Measurements from ENCODE around the gene MEF2B.
"Not testable (repeated sequence)": the region's sequence is repeated elsewhere in the genome, so short reads cannot be mapped to it uniquely, and the experiment has no call there.

Gene MEF2B

DNA sequence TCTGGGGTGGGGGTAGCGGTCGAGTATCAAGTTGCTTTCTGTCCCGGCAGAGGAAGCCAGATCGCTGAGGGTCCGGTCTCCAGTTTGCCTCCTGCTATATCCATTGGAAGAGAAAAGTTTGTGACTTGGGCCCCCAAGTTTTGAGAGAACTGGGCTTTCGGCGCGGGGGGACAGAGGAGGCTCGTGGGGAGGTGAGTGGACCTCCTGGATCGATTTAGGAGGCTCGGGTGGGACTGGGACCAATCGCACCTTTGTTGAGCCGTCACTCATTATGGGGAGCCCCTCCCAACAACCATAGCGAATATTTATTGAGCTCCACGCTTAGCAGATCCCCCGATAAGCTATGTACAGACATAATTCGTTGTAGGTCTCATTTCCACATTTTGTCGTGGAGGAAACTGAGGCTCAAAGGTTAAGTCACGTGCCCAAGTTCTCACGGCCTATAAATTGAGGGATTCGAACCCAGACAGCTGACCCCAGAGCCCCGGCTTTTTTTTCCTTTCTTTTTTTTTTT lies 22.9 kb upstream of the MEF2B start:
- no peak for DNase-seq (ENCODE audit: low spot score)

DNA sequence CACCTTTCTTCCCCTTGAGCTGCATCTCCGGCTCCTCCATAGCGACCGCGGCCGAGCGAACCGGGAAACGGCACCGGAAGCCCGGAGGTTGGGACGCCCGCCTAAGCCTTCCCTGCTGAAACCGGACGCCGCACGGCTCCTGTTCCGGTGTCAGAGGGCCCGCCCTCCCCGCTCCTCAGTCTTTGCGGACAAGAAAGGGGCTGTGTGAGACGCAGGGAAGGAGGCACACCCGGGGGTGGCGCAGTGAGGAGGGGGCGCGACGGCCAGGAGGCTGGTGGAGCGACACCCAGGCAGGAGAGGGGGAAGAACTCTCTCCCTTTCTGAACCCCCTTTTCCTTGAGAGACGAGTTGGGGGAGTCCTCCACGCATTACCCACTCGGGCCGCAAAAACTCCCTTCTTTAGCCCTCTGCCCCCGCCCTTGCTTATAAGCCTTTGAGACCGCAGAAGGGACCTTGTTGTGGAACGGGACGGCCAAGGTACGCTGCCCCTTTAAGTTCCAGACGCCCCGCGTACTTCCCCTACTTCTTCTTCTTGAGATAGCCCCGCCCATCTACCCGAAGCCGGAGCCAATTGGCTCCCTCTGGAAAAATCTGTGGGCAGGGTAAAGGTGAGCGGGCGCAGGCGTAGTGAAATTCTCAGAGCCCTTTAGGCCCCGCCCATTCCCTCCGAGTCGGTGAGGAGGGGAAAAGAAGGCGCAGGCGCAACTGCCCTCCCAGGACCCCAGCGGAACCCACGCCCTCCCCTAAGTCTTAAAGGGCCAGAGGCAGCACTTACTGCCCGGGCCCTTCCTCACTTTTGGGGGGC lies 22.2 kb upstream of the MEF2B start, which contains the start of the genes BORCS8 and RFXANK:
Gene BORCS8 (minus strand): TSS at position 75 of the 805 bp plus-strand sequence. CDS start 35 bp downstream, at position 40.
Gene RFXANK (plus strand): TSS at position 181 of the 805 bp plus-strand sequence. CDS start 1,689 bp downstream, outside the sequence.
- peak; percentile 99 for DNase-seq (ENCODE audit: low spot score)

DNA sequence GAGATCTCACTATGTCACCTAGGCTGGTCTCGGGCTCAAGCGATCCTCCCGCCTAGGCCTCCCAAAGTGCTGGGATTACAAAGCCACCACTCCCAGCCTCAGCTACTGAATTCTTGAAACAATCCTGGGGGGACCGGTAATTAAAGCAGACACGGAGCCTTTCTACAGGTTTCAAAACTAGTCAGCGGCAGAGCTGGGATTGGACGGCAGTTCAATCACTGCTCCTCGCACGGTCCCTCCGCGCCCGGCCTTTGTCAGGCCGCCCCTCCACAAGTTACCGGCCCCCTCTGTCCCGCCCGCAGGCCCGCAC lies 21.7 kb upstream of the MEF2B start:
- no peak for DNase-seq (ENCODE audit: low spot score)

DNA sequence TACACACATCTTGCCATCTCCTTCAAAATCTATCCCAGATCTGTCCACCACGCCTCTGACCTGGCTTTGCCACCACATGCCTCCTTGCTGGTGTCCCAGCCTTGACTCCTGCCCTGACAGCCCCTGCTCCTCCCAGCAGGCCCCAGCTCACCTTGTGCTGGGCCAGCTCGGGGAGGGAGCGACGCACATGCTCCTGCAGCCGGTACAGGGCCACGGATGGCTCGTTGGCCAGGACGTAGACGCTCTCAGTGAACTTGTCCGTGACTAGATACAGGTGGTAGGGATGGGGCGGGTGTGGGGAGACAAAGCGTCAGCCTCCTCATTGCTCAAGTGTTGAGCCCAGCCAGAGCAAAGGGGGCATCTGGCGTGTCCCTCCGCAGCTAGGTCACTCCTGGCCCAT lies 16.7 kb upstream of the MEF2B start:
- no peak for DNase-seq (ENCODE audit: low spot score)

DNA sequence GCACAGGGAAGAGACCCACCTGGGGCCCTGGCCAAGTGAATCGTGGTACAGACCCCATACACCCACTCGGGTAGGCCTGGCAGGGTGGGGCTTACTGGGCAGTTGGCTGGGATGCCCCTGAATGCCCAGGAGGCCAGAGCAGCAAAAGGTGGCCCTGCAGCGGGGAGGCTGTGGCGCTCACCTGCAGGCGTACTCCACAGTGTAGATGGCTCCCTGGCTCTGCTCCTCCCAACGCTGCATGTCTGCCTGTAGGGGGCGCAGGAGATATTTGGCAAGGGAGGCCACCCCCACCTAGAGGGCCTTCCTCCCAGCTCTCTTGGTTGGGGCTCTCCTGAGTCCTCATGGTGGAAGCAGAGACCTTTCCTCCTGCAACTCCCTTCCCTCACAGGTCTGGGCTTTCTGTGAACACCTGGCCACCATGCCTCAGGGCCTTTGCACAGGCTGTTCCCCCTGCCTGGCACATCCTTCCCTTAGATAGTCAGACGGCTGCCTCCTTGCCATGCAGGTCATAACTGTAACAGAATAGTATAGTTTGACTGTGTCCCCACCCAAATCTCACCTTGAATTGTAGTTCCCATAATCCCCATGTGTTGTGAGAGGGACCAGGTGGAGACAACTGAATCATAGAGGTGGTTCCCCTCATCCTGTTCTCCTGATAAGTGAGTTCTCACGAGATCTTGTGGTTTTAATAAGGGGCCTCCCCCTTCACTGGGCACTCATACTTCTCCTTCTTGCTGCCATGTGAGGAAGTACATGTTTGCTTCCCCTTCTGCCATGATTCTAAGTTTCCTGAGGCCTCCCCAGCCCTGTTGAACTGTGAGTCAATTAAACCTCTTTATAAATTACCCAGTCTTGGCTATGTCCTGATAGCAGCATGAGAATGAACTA lies 16.0 kb upstream of the MEF2B start:
- DNase-seq (ENCODE audit: low spot score) = no peak

DNA sequence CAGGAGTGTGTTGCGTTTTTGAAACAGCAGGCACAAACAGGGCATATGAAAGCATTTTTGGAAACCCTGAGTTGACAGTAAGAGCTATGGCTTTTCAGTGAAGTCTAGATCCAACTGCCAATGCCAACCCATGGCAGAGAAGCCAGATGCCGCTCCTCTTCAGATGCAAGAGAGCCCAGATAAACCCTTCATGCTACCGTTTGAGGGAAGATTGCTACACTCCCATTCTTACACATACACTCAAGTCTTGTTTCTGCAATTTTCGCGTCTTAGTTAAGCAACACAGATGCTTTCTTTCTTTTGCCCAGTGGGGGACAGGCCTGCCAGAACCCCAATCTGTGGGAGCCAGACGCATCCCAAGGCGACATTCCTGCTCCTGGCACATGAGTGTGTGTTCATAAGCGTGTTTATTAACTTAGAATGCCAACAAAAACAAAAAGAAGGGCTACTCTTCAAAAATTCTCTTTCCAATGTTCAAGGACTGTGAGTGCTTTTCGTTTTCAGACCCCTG lies 11.5 kb upstream of the MEF2B start:
- no peak for DNase-seq (ENCODE audit: low spot score)

DNA sequence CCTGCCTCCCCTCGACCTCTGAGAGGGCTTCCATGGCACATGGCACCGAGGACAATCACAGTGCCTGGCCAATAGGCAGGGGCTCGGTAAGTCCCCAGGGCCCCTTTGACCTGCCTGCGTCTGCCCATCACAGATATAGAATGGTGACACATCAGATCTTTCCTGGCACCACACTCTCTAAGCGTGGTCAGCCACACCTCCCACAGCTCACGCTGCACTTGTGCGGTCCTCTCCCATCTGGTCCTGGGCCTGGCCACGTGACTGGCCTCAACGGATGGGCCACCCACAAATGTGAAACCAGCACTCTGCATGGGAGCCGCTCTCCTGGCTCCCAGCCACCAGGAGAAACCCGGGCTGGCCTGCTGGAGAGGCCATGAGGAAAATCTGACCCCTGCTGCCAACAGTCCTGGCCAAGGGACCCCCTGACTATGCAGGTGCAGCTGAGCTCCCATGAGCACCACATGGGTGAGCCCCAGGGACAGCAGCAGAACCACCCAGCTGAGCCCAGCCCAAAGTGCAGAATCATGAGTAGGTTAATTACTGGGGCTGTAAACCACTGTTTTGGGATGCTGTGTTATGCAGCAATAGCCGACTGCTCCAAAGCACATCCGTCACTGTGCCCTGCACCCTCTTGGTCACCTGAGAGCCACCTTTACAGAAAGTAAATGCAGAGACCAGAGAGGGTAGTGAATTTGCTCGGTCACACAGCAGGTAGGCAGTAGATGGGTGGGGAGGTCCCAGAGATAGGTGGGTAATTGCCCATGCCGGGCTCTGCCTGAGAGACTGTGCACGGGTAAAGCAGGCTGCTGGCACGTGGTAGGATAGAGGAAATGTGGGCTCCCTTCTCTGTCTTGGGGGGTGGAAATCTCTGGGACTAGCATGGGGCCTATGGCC lies 9.7 kb upstream of the MEF2B start:
- DNase-seq (ENCODE audit: low spot score) = no peak

DNA sequence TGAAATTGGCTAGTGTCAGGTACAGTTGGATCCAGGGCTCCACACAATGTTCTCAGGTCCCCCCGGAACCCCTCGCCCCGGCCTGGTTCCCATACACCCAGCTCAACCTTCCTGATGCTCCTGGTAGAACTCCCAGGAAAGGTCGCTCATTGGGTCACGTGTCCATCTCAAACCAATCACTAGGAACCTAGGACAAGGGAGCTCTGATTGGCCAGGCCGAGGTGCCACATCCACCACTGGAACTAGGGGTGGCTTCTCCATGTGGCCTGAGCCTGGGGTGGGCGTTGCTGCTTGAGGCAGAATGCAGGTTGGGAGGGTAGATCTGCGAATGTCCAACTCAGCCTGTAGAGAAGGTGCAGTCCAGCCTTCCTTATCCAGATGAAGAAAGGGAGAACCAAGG lies 6.9 kb upstream of the MEF2B start:
- no peak for DNase-seq (ENCODE audit: low spot score)

DNA sequence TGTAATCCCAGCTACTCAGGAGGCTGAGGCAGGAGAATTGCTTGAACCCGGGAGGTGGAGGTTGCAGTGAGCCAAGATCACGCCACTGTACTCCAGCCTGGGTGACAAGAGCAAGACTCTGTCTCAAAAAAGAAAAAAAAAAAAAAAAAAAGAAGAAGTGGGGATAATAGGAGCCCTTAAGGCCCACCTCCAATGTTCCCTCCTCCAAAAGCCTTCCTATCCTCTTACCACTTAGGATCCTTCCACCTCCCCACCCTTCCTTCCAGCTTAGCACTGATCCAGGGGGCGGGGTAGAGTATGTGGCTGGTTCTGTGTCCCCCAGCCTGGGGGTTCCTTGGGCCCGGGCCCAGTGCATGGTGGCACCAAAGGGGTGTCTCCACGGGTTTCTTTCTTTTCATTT lies 3.2 kb upstream of the MEF2B start:
- DNase-seq (ENCODE audit: low spot score) = not testable (repeated sequence)

DNA sequence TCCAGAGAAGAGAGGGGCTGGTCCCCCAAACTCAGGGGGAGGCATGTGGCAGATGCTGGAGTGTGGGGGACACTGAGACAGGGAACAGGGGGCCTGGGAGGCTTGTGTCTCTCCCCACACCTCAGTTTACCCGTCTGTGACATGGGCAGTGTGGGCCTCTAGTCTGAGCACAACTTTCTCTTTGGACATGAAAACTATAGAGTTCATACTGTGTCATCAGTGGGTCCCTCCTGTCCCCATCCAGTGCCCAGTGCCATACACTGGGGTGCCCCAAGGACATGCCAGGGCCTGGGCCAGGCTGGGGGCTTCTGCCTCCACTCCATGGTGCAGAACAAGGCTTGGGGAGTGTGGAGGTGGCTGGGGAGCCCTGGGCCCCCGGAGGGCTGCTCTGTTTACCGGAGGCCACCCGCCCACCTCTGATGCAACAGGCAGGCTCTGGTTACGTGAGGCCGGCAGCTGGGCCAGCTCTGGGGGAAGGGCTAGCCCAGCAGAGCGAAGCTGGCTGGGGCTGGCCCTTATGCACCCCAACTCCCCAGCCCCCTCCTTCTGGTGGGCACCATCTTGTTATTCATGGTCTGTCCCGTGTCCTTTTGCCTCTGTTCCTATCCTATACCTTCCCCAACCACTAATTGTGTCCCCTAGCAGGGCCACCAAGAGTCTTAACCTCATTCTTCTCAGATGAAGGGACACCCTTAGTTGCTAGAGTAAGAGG lies 1.9 kb upstream of the MEF2B start:
- no peak for DNase-seq (ENCODE audit: low spot score)

DNA sequence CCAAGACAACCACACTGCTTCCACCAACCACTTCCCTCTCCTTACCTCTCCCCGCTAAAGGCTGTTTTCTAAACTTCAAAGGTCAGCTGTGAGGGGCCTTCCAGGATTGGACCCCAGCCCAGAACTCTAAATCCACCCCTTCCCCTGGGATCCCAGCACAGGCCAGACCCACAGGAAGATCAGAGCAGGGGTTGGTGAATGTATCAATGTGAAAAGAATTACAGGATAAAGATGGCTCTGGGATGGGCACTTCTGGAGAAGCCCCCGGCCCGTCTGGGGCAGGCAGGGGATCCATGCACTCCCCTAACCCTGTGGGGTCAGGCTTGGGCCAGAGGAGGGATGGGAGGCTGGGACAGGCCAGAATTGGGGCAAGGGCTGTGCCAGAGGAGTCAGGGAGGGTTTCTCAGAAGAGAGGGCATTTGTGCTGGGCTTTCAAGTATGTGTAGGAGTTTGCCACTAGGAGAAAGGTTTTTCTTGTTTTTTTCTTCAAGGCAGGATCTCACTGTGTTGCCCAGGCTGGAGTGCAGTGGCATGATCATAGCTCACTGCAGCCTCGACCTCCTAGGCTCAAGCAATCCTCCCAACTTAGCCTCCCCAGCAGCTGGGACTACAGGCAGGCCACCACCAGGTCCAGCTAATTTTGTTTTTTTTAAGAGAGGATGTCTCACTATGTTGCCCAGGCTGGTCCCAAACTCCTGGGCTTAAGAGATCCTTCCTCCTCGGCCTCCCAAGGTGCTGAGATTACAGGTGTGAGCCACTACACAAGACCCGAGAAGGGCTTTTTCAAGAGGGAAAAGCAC lies 1.0 kb upstream of the MEF2B start:
- no peak for DNase-seq (ENCODE audit: low spot score)

DNA sequence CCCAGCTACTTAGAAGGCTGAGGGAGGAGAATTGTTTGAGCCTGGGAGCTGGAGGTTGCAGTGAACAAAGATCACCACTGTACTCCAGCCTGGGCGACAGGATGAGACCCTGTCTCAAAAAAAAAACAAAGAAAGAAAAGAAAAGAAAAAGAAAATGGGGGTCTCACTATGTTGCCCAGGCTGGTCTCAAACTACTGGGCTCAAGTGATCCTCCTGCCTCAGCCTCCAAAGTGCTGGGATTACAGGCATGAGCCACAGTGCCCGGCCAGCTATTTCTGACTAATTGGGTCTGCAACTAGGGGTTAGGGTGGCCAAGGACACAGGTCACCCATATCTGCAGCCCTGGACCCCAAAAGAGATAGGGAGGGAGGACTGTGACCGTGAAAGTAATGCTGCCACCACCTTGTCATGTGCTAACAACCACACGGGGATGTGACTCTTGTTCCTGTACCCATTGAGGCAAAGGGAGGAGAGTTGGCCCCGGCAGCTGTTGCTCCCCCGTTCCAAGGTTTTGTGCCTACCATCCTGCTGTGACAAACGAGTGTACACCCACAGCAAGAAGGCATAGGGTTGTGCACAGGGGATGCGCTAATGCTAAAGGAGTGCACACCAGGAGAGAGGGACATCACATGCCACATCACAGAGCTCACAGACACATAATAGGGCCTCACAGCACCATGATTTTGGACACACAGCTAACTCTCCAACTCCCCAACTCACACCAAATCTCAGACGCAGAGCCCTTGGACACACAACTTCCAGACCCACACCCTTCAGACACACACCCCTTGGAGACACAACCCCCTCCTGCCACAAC lies 619 bp downstream of the MEF2B start:
- DNase-seq (ENCODE audit: low spot score) = no peak

DNA sequence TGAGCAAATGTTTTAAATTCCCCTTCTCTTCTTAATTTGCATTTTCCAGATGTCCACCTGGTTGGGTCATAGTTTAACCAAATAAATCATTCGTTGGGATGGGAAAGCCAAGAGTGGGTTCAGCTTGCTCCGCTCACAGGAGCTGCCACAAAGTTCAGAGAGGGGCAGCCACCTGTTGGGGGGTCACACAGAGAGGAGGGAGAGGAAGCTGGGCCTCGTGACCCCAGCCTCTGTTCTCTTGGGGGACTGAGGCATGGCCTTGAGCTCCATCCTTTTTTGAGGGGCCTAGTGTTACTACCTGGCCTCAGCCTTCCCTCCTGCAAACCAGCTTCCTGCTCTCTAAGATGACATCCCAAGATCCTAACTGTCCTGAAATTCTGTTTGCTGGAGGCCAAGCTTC lies 2.5 kb downstream of the MEF2B start:
- DNase-seq (ENCODE audit: low spot score) = no peak

DNA sequence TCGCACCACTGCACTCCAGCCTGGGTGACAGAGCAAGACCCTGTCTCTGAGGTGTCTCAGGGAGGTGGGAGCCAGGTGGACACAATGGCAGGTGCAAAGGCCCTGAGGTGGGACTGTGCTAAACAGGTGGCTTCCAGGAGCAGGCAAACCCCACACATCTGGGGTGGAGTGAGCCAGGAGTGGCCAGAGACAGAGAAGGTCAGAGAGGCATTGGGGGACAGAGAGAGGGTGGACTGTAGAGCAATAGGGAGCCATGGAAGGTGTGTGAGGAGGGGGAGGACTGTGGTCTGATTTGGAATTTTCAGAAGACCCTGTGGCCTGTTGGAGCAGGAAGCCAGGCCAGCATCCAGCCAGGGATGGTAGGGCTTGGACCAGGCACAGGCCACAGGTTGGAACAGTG lies 4.7 kb downstream of the MEF2B start:
- DNase-seq (ENCODE audit: low spot score) = no peak

DNA sequence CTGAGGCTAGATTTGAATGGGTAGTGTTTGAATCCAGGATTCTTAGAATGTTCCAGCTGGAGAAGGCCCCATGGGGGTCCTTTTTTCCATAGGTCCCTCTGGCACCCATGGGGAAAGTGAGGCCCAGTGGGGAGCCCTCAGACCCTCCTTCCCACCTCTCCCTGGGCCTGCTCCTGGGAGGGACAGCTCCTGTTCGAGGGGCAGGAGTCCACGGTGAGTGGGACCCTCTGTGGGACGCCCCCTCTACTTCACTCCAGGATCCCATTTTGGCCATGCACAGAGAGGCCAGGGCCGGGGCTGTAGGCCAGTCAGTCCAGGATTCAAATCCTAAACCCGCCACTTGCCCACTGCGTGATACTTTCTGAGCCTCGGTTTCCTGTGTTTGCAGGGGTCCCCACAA lies 7.6 kb downstream of the MEF2B start:
- no peak for DNase-seq (ENCODE audit: low spot score)

DNA sequence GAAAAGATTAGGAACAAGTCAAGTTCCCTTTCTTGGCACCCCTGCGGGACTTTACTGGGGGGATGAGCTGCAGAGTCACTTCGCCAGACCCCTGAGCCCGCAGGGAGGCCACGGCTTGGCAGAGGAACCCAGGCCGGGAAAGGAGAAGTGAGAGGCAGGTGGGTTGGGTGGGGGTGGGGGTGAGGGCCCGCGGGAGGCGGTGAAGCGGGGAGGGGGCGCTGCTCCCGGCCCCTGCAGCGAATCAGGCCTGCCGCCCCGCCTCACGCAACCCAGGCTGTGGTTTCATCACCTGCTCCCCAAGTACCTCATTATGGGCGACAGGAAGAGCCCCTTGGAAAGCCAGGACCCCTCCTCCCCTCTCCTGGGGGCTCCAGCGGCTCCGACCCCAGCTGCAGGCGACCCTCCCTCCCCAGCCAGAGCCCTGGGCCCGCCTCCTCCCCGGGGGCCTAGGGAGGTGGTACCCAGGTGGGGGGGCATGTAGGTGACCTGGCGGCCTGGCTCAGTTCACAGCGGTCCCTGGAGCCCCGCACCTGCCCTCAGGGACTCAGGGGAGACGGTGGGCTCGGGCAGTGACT lies 9.5 kb downstream of the MEF2B start:
- DNase-seq (ENCODE audit: low spot score) = no peak

DNA sequence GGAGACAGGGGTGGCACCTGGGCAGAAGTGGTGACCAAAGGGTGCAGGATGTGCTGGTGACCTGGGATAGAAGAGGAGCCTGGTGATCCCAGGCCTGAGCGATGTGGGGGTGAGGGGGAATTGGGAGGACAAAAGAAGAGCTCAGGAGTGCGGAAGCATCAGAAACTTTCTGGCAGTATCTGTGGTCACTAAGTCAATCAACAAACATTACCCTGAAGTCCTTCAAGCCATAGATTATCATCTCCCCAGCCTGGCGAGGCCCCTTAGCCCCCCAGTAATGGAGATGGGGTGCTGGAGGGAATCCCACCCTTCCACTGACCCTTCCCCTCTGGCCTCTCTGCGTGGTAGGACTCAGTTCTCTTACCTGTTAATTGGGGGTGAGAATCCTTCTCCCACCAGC lies 10.5 kb downstream of the MEF2B start:
- DNase-seq (ENCODE audit: low spot score) = no peak

DNA sequence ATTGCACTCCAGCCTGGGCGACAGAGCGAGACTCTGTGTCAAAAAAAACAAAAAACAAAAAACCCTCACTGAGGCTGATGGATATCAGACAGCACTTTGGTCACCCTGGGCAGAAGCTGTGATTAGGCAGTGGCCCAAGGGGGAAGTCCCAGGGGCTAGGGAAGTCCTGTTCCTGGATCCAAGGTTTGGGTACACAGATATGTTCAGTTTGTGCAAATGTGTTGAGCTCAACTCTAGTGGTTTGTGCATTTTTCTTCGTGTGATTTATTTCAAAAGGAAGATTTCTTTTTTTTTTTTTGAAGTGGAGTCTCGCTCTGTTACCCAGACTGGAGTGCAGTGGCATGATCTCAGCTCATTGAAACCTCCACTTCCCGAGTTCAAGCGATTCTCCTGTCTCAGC lies 12.3 kb downstream of the MEF2B start:
- DNase-seq (ENCODE audit: low spot score) = no peak

All from pons (tissue), 1 donor.